HG02884 (cell line): ENCODE measurements around the gene CRYAA.
"Not testable (repeated sequence)": the region's sequence is repeated elsewhere in the genome, so short reads cannot be mapped to it uniquely, and the experiment has no call there.

Experiments used
- ATAC-seq: cut with Tn5 transposase; IDR thresholded peaks from one replicate; pipeline ENCODE4 v1.9.1; 2021; ENCODE audit warnings: mild to moderate bottlenecking, moderate library complexity; ENCODE audit not compliant: unreplicated experiment

CRYAA gene, protein sequence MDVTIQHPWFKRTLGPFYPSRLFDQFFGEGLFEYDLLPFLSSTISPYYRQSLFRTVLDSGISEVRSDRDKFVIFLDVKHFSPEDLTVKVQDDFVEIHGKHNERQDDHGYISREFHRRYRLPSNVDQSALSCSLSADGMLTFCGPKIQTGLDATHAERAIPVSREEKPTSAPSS

DNA sequence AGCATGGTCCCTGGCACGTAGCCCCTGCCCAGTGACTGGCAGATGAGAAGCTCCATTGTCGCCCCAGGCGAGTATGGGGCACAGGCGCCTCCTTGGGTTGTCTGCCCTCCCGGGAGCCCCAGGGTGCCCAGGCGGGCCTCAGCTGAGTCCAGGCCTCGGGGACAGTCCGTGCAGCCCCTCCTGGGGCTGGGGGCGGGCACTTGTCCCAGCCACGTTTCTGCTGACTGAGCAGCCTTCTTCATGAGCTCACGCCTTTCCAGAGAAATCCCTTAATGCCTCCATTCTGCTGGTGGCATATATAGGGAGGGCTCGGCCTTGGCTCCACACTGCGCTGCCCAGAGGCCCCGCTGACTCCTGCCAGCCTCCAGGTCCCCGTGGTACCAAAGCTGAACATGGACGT, at the start of gene CRYAA:
TSS of gene CRYAA (plus strand) at position 301 of the 400 bp plus-strand sequence. CDS start at position 393, 92 bp downstream.
- ATAC-seq: not testable (repeated sequence)

DNA sequence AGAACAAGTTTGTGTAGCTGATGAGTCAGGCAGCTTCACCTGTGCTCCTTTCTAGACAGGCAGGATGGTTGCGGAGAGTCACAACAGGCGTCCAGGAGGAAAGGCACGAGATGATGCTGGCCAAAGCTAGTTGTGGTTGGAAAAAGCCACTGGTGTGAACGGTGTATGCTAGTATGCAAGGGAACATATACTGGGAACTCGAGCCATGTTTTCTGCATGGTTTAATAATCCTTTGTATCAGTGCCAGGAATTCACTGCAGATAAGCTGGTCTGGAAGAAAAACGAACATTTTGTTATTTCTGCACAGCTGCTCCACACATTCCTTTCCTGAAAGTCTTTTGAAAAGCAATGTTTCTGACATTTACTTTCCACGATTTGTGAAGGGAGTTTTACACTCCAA, 38.7 kb upstream of the CRYAA start:
- ATAC-seq: not testable (repeated sequence)

DNA sequence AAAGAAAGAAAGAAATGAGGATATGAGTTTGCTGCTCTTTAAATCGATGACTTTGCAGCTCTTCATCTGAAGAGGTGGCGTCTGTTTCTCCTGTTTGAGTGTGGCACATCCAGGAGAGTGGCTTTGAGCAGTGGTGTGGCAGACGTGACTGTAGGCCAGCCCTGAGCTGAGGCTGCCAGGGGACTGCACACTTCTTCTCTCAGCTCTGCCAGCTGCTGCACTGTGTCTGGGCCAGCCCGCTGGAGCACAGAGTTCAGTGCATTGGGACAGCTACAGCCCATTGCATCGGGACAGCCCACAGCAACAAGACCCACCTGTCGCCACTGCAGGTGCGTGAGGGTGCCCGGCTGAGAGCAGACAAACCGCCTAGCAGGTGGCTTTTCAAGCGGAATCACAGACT, 34.3 kb upstream of the CRYAA start:
- not testable (repeated sequence) for ATAC-seq

DNA sequence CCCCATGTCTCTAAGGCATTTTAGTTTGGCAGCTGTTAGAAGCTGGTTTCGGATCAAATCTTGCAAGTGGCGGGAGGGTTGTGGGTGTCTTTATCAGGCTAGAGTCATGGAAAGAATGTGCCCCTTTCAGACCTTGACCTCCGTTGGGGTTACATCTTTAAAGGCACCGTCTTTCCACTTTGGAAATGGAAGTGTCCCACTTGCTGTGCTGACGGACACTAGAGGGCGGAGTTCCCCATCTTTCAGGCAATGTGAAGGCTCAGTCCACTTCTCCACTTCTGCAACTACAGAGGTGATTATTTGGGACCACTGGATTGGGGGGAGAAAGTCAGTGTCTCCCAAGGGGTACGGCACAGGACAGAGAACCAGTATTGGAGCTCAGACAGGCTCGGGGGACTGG, 29.9 kb upstream of the CRYAA start:
- ATAC-seq: not testable (repeated sequence)

DNA sequence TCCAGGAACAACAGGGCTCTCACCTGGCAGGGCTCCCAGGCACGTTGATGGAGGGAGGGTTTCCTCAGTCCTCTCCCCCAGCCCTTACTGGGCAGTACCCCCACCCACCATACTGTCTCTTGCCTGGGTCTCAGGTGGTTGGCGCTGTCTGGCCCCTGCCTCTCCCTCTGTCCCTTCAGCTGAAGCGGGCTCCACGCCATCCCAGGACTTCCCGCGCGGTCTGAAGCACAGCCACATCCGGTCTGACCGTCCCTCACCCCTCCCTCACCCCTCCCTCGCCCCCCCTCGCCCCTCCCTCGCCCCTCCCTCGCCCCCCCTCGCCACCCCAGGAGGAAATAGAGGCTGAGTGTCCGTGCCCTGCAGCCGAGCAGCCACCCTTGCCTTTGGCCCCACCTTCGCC, 27.4 kb upstream of the CRYAA start:
- ATAC-seq: not testable (repeated sequence)

DNA sequence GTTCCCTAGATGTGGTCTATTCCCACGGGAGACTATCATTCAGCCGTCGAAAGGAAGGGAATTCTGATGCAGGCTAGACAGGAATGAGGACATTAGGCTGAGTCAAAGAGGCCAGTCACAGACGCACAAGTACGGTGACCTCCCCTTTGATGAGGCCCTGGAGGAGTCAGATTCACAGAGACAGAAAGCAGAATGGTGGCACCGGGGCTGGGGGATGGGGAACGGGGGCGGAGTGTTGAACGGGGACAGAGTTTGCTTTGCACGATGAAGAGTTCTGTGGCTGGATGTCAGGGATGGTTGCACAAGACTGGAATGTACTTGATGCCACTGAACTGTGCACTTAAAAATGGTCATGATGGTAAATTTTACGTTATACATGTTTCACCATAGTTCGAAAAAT, 22.2 kb upstream of the CRYAA start:
- ATAC-seq: not testable (repeated sequence)

DNA sequence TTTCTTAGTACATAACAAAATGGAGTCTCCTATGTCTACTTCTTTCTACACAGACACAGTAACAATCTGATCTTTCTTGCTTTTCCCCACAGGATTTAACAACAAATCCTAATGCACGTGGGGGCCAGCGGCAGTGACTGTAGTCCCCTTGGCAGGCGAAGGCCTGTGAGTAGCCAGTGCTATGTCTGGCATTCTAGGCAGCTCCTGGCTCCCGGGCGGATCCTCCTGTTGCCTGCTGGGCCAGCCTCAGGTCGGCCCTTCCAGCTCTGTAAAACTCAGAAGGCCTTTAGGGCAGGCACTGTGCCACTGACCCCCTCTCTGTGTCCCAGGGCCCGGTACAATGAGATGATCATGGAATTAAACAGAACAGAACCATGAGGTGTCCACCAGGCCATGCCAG, 20.8 kb upstream of the CRYAA start:
- ATAC-seq: not testable (repeated sequence)

DNA sequence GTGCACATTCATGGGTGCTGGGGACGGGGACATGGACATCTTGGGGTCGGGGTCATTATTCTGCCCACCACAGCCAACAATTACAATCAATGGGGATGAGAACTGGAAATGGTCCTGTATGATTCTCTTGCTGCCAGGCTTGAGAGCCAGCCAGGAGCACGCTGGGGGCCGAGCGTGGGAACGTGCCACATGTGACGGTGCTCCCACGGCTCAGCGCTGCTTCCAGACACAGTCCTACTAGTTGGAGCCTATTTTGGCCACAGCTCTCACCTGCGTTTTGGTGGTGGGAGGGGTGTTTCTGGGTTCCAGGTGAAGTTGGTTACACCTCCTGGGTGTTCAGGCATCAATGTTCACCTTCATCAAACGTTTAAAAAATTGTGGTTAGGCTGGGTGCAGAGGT, 19.5 kb upstream of the CRYAA start:
- not testable (repeated sequence) for ATAC-seq

DNA sequence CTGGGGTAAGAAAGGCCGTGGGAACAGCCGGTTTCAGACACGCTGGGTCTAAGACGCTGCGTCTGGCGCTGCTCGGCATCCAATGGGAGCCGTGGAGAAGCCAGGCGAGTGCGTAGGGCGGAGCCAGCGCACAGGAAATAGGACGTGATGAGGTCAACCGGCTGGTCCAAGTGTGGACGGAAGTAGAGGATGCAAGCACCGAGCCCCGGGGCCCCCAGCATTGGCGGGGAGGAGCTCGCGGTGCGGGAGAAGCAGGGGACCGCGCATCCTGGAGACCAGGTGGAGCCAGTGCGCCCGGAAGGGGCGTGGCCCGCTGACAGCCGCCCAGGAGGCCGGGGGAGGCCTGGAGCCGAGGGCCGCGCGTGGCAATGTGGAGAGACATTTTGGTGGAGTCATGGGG, 15.2 kb upstream of the CRYAA start:
- not testable (repeated sequence) for ATAC-seq

DNA sequence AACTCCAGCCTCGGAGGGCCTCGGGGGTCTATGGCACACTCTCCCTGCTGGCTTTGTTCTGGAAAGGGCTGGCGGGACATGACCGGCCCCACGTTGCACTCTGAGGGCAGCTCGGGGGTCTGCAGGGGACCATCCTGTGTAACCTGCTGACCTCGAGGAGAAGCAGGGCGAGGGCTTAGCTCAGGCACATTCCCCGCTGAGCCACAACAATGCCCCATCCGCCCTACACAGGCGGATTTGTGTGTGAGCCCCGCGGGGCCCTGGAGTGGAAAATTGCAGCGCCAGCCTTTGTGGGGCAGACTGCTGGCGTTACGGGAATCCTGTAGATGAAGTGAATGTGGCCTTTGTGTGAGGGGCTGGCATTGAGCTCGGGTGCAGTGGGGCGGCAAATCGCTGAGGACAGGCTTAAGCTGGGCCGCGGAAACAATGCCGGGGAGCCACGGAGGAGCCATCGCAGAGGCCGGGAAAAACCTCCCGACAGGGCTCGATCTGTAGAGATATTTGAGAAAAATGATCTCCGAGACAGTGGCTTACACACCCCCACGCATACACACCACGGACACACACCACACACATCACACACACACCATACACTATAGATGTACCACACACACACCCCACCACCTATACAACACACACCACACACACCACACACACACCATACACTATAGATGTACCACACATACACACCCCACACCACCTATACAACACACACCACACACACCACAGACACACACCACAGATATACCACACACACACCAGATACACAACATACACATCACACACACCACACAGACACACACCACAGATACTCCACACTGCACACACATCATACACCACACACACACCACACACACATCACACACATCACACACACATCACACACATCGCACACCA, 9.3 kb upstream of the CRYAA start:
- ATAC-seq: not testable (repeated sequence)

DNA sequence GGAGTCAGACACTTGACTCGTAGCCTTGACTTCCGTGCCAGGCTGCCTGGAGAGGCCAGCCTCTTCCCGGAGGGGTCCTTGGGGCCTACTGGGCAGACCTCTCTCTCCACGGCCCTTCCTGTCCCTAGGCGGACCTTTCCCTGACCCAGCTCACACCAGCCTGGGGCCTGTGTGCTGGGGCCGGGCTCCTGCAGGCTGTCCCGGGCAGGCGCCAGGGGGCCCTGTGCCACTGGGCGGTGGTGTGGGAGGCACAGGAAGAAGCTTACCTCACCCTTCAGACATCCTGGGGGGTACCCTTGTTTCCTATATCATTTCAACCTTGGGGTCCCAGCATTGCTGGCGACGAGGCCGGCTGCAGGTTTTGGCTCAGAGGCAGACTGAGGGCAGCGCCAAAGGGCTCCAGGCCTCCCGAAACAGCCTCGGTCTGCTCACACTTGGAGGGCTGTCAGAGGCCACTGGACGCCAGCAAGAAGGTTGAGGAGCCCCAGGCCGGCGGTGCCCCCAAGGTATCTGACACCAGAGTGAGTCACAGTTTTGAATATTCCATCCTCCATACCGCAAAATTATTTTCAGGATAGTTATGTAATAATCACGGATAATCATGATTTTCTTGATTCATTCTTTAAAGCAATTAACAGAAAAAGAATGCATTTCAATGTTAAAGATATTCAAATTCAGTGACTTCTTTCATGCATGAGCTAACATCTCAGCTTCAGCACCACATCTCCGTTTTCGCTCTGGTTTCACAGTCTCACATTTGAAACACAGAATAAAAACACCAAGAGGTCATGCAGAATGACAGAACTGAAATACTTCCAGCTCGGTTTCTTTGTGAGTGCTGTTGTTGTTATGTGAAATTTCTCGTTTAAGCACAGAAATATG, 6.7 kb upstream of the CRYAA start:
- ATAC-seq: not testable (repeated sequence)

DNA sequence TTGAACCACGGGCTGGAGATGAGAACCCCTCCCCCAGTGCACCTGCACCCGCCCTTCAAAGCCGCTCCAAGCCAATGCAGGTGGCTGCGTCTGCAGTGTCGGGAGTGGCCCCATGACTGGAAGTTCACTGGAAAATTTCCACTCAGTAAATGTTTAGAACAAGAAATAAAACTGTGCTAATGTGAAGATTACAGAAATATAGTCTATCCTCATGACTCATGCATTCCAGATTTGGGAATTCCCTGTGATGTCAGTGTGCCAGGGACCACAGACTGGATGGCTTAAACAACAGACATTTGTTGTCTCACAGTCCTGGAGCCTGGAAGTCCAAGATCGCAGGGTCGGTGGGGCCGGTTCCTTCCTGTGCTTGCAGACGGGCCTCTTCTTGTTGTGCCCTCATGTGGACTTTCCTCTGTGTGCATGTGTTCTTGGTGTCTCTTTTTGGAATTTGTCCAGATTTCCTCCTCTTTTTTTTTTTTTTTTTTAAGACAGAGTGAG, 6.1 kb upstream of the CRYAA start:
- ATAC-seq: not testable (repeated sequence)

DNA sequence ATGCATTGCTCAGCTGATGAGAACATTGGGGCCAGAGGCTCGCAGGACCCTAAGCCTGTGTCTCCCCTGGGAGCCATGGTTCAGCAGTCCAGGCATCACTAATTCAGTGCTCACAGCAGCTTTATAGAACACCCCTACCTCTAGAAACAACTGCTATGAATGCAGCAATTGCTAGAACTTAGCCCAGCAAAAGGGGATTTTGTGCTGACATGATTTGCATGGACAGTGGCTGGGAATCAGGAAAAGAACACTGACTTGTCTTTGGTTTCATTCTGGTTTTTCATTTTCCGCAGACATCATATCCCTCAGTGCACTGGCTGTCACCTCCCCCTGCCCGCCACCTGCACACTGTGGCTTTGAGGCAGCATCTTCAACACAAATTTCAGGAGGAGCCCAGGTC, 4.0 kb upstream of the CRYAA start:
- not testable (repeated sequence) for ATAC-seq

DNA sequence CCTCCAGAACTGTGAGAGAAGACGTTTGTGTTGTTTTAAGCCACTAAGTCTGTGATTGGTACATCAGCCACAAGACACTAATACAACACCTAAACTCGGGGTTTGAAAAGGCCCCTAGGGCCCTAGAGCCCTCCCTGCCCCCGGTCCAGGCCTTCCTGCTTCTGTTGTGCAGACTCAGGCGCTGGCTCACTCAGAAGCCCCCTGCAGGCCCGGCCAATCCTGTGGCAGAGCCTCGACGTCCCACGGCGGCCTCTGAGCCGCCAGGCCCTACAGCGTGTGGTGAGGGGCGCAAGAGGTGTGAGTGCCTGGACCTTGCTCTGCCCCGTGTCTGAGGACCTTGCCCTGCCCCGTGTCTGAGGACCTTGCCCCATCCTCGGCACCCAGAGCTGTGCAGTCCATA, 3.1 kb upstream of the CRYAA start:
- not testable (repeated sequence) for ATAC-seq

DNA sequence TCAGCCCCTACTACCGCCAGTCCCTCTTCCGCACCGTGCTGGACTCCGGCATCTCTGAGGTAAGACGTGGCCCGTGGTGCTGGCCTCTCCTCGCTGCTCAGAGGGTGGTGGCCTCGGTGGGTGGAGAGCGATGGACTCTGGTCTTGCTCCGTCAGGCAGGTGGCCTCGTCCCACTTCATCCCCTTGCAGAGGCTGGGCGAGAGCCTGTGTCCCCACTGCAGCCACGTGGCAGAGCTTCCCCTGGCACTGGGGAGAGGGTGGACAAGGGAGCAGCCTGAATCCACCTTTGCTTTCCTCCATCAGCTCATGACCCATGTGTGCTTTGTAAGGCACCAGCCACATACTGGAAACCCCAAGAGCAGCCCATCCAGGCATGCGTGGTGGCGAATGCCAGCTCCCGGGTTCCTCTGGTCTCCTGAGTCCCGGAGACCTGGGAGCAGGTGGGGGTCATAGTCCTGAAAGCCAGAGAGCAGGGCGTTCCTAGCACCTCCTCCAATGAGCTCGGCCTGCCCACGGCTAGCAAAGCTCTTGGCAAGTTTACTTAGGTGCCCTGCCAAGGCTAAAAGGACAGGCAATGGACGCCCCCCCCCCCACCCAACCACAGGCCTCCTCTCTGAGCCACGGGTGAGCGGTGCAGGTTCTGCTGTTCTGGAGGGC, 550 bp downstream of the CRYAA start:
- not testable (repeated sequence) for ATAC-seq

DNA sequence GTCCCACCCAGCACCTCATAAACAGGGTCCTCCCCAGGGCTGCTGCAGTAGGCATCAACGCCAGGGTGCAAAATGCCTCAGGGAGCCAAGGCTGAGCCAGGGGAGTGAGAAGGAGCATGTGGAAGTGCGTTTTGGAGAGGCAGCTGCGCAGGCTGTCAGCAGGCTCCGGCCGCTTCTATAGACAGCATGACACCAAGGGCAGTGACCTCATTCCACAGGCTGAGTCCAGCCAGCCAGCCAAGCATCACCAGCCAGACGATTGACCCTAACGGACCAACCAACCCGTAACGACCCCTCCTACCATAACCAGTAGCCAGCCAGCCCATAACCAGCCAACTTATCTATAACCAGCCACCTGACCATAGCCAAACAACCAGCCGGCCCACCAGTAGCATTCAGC, 1.1 kb downstream of the CRYAA start:
- not testable (repeated sequence) for ATAC-seq

DNA sequence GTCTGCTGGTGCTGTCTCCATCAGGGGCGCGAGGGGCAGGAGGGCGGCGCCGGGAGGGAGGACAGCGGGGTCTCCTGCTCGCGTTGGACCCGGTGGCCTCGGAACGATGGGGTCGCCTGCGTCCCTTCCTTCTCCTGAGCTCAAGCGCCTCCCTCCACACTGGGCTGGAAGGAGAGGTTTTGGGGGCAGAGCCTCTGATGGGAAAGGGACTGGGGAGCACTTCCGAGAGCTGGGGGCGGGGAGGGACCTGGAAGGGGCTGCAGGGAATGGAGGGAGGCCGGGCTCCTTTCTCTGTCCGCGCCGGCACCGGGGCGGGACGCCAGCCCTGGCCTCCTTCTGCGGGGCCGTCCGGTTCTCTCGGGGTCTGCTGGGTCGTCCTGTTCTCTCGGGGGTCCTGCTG, 4.0 kb downstream of the CRYAA start:
- not testable (repeated sequence) for ATAC-seq

DNA sequence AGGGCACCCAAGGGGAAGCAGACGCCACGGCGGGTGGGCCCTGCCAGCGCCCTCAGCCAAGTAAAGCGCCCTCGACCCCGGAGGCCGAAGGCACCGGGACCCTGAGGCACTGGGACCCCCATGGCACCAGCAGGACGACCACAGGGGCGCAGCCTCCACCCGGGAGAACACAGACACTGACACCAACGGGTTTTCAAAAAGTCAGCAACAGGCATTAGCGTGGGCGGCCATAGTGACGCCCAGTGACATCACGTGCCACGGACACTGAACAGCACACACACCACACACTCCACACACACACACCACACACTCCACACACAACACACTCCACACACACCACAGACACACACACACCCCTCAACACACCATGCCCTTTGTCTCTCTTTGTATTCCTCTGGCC, 4.6 kb downstream of the CRYAA start:
- ATAC-seq: not testable (repeated sequence)

DNA sequence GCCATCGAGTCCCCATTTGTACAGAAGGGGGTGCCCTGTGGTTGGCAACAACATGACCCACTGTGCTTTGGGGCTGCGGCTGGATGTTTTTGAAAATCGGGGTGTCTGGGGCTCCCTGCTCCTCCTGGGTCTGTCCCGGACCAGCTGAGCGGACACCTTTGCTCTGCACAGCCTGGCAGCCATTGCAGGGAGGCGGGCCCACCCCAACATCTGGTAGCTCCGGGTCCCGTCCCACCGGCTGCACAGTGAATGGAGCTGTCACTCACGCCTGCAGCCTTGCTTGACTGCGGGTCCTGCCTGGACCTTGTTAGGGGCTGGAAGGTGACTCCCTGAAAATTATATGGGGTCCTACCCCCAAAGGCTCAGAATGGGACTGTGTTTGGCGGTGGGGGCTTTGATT, 5.1 kb downstream of the CRYAA start:
- ATAC-seq: not testable (repeated sequence)

DNA sequence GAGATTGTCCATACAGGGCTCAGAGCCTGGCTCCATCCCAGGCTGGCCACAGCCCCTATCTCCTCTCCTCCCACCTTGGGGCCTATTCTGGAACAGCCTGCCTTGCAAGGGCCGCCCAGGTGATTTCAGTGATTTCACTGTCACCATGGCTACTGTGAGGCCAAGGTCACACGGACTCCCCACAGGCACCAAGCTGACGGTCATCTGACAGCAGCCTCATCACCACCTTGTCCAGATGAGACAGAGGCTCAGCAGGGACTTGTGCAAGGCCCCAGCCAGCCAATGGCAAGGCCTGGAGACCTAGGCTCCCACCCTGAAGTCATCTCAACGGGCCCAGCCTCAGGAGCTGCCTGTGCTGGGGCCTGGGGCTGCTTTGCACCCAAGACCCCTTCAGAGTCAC, 6.2 kb downstream of the CRYAA start:
- not testable (repeated sequence) for ATAC-seq
